LNCAP (cell line): ENCODE results near the gene PC.

ENCODE experiments used
- TF ChIP-seq, protein P1 (sequence below): fragments of 450-650 bp; IDR thresholded peaks from 2 replicates; pipeline ENCODE4 v1.5.1; 2017; ENCODE audit warnings: mild to moderate bottlenecking

PC gene

DNA sequence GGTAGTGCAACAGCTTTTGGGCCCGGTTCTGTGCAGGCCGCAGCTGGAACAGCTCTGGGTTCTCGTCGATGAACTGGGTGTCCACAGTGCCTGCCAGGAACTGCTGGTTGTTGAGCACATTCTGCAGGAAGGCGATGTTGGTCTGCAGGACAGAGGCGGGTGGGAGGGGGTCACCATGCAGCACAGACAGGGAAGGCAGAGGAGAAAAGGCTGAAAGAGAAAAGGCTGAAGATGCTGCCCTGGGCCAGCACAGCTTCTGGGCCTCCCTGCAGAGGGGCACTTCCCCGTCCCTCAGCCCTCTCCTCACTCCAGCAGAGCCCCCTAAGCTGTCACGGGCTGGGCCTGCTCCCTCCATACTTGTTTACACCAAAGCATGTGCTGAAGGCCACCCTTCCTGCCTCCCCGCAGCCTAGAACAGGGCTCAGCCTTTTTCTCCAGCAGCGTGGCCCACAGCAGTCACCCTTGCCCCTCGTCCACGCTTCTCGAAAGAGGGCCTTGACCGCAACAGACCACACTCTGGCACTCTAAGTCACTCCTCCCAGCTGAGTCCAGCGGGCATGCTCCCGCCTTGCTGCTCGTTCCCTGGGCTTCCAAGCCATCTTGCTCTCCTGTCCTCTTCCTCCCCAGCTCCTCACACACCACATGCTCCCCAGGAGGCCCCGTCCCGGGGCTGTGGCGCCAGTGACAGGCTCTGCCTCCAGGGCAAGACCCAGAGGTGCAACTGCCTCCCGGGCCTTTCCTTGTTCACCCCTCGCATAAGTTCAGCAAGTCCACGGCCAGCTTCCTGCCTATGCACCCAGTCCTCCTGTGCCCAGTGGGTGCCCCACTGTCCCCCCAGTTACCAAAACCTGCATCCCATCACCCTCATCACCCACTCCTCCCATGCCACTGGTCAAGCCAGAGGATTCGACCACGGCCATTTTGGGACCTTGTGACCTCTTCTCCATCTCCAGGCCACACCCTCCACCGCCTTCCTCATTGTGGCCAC, 104.6 kb downstream of the PC start:
- TF ChIP-seq, protein P1, sequence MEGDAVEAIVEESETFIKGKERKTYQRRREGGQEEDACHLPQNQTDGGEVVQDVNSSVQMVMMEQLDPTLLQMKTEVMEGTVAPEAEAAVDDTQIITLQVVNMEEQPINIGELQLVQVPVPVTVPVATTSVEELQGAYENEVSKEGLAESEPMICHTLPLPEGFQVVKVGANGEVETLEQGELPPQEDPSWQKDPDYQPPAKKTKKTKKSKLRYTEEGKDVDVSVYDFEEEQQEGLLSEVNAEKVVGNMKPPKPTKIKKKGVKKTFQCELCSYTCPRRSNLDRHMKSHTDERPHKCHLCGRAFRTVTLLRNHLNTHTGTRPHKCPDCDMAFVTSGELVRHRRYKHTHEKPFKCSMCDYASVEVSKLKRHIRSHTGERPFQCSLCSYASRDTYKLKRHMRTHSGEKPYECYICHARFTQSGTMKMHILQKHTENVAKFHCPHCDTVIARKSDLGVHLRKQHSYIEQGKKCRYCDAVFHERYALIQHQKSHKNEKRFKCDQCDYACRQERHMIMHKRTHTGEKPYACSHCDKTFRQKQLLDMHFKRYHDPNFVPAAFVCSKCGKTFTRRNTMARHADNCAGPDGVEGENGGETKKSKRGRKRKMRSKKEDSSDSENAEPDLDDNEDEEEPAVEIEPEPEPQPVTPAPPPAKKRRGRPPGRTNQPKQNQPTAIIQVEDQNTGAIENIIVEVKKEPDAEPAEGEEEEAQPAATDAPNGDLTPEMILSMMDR, result no peak

DNA sequence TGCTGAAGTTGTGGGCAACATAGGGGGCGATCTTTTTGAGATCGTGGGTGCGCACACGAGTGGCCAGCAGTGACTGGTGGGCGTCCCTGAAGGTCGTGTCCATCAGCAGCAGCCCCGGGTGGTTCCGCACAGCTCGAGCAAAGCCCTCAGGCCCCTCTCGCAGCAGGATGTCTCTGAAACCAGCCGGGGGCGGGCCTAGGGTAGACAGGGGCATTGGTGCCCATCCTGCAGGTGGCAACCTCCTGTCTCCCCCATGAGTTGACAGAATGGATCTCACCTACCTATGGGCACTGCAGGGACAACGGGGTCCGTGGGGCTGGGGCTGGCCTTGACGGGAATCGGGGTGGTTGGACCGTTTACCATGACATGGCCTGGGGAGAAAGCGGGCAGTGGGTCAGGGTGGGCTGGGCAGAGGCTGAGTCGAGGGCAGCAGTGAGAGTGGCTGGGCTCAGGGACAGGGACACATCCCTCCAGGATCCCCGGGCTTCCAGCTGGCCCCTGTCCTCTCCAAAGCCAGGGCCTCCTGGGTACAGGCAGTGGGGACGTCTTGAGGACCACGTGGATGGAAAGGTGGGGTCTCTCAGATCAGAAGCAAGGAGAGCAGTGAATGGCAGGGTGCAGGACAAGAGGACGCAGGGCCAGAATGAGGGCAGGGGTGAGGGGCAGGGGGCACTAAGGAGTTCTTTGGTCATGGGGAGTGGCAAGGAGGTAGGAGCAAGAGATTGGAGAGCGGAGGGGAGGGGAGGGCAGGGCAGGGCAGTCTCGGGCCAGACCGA, 105.5 kb downstream of the PC start:
- TF ChIP-seq, protein P1, result no peak; the same call in 1 of the 2 replicates

DNA sequence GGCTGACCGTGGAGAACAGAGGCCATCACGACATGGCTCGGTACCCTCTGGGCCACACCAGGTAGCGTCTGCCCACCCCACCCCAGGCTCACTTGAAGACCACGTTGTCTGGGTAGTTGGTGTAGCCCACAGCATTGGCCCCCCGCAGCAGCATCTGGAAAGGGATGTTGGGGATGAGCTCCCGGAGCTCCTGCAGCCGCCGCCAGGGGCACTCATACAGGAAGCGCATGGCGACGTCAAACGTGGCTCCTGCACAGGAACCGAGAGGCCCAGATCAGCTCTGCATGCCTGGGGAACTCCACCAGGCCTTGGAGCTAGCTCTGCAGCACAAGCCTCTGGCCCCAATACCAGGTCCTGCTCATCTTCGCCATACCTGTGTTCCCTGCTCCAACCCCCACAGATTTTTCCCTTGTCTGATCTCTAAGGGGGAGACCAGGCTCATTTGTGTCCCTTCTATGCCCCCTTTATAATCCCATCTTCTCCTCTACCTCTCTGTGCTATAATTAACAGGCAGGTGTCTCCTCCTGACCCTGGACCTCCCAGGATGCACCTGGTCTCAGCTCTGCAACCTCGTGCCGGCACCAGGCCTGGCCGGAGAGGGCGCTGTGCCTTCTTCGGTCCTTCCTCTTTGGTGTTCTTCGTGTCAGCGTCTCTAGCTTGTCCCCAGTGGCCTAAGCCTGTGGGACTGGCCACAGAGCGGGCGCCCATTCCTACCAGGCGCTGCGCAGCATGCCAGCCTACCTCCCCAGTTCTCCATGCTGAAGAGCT, 106.3 kb downstream of the PC start:
- TF ChIP-seq, protein P1, result peak; percentile 10; the same call in 1 of the 2 replicates

DNA sequence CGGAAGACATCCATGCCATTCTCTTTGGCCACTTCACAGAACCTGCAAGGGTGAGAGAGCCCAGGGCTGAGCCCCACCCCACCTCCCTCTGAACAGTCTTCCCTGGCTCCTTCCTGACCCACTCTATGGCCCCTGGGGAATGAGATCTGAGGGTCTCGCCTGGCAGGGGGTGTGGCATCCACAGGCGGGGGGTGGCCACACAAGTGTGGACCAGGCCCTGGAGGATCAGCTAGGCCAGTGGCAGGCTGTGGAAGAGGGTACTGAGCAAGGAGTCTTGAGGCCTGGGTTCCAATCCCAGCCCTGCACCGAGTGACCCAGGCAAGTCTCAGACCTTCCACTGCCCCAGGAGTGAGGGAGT, 107.0 kb downstream of the PC start:
- TF ChIP-seq, protein P1, result no peak

DNA sequence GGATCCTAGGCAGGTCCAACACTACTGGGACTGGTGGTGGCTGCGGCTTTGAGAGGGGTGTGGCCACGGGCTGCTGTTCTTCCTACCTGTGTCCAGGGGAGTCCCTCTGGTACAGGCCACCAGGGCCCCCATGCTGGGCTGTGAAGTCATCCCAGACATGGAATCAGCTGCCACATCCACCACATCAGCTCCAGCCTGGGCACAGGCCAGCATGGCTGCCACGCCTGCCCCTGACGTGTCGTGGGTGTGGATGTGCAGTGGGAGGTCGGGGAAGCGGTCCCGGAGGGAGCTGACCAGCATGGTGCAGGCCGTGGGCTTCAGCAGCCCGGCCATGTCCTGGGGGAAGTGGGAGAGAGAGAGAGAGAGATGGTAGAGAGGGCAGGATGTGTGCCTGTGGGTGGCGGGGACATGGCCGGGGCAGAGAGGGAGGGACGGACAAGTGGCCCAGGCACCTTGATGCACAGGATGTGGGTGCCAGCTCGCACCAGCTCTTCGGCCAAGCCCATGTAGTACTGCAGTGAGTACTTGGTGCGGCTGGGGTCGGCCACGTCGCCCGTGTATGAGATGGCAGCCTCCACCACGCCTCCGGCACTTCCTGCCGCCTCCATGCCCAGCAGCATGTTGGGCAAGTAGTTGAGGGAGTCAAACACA, 107.5 kb downstream of the PC start:
- TF ChIP-seq, protein P1, result no peak

DNA sequence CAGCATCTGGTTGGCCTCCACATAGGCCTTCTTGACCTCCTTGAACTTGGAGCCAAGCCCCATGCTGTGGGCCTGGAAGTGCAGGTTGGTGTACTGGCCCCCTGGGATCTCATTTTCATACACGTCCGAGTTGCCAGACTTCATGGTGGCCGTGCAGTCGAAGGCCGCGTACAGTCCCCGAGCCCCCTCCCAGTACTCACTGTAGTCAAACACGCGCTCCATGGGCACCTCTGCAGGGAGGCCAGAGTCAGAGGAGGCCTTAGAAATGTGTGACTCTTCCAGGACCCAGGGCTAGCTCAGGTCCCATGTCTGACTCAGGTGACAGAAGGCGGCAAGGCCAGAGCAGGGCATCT, 108.0 kb downstream of the PC start:
- TF ChIP-seq, protein P1, result no peak
